HG02970 (cell line): ENCODE measurements around the gene HSDL1.

Experiments
- ATAC-seq: cut with Tn5 transposase; IDR thresholded peaks from one replicate; pipeline ENCODE4 v1.9.1; 2021; ENCODE audit warnings: mild to moderate bottlenecking, moderate library complexity, moderate number of reproducible peaks; ENCODE audit not compliant: unreplicated experiment, low FRiP score

The HSDL1 gene

GRCh38 chr16:84084570-84085270, 60.3 kb downstream of the HSDL1 start:
- no peak for ATAC-seq

- no peak for ATAC-seq
These were observed 62.0 kb downstream of the HSDL1 start for GRCh38 chr16:84082835-84083569.

GRCh38 chr16:84082110-84082509, 62.9 kb downstream of the HSDL1 start:
- ATAC-seq = no peak

- no peak for ATAC-seq
These were observed 63.5 kb downstream of the HSDL1 start for GRCh38 chr16:84081446-84081989.

GRCh38 chr16:84080813-84081212, 64.2 kb downstream of the HSDL1 start:
- ATAC-seq = no peak

- ATAC-seq = no peak
These were observed 64.6 kb downstream of the HSDL1 start for GRCh38 chr16:84080378-84080777.

- ATAC-seq = no peak
These were observed 65.3 kb downstream of the HSDL1 start for GRCh38 chr16:84079664-84080063.

GRCh38 chr16:84075376-84075775, 69.6 kb downstream of the HSDL1 start:
- ATAC-seq = no peak

- no peak for ATAC-seq
These were observed 70.3 kb downstream of the HSDL1 start for GRCh38 chr16:84074721-84075120.
